HG03066 (cell line): ENCODE data around the gene TEKT5.

Experiments used
- ATAC-seq: cut with Tn5 transposase; IDR thresholded peaks from one replicate; pipeline ENCODE4 v1.9.1; 2021; ENCODE audit warnings: low read depth; ENCODE audit not compliant: unreplicated experiment

Gene TEKT5

GRCh38 chr16:10613785-10614485 is 80.8 kb downstream of the TEKT5 start:
- ATAC-seq: no peak

DNA sequence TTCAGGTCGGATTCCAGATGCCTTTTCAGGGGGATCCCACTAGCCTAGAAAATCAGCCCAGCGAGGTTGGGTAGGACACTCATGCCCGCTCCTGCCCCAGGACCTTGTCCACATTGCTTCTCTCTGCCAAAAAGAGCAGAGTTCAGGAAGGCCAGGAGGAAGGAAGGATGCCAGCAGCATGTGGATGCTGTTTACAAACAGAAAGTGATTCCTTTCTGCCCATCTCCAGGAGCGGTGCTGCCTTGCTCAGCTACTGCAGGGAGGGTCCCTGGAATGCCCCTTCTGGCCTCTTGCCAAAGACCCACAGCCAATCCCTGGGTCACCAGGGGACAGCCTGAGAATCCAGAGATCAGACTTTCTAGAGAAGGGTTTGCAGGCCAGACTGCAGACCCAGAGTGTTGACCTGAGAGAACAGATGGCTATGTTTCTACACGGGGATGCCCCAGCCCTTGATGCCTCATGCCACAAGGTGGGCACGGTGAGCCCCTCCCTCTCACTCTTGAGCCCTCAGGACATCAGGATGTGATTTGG is 82.0 kb downstream of the TEKT5 start:
- no peak for ATAC-seq

- ATAC-seq: no peak
Measured at GRCh38 chr16:10611825-10612342, 82.8 kb downstream of the TEKT5 start.

DNA sequence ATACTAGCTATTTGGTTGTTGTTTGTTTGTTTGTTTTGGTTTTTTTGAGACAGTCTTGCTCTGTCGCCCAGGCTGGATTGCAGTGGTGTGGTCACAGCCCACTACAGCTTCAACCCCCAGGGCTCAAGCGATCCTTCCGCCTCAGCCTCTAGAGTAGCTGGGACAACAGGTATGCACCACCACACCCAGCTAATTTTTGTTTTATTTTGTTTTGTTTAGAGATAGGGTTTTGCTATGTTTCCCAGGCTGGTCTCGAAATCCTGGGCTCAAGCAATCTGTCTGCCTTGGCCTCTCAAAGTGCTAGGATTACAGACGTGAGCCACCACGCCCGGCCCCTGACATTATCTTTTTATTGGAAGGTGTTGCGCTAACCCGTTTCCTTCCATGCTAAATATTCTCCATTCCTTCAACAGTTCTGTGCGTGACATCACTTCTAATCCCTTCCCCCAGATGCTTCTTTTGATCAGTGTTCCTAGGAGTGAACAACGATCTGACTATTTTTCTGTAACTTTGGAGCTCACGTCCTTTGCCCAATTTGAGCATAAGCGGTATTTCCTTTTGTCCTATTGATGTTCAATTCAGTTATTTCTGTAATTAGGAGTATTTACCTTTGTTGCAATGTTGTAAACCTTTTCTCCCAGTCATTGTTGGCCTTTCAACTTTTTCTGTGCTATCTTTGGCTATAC is 84.1 kb downstream of the TEKT5 start:
- no peak for ATAC-seq

DNA sequence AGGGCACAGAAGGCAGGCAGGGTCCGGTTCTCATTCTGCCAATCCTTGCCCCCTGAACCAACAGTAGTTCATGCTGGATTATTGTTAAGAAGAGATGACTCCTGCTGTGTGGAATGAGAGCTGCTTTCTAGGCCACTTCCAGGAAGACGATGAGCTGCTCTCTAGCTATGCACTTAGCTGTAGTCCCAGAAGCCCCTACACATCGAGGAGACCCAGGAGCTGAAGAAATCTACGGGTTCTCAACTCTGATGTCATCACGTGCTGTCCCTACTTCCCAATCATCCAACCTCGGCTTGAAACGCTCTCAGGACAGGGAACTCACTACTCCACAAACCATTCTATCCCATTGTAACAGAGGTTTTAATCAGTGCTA is 85.3 kb downstream of the TEKT5 start:
- no peak for ATAC-seq

DNA sequence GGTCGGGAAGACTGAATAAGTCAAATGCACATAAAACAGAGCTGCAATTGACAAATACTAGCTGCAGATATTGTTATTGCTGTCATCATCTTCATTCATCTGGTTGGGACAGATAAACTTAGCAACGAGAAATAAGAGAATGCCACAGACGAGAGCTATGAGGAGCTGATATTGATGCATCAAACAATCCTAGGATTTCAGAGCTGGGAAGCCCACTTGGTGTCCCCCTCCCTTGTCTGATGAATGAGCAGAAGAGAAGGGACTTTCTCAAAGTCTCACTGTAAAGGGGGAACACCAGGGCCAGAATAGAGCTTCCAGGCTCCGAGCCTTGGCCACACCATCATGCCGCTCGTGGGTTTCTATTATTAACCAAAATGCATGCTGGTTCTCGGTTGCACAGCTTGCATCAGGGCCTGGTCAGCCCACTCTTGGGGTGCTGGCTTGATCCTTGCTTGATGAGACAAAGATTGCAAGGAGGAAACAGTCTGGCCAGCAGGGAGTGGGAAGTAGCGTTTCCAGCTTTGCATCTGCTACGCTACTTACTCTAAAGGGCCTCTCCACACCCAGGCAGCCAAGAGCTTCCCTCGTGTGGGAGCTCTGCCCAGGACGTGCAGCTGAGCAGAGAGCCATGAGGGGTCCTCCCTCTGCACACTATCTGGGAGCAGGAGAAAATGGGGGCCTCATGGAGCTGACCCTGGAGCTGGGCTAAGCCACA is 85.9 kb downstream of the TEKT5 start:
- no peak for ATAC-seq

DNA sequence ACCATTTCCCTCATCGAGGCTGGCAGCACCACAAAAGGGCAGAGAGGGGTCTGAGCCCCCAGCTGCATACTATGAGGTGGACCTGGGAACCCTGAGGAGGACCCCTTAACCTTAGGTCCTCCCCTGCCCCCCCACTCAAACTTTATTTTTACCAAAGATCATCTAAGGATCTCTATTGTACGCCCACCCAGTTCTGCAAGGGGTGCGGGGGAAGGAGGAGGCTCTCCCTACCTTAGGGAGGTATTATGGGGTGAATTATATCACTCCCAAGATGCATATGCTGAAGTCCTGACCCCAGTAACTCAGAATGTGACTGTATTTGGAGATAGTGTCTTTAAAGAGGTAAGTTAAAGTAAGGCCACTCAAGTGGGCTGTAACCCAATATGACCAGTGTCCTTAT is 87.6 kb downstream of the TEKT5 start:
- ATAC-seq: no peak

DNA sequence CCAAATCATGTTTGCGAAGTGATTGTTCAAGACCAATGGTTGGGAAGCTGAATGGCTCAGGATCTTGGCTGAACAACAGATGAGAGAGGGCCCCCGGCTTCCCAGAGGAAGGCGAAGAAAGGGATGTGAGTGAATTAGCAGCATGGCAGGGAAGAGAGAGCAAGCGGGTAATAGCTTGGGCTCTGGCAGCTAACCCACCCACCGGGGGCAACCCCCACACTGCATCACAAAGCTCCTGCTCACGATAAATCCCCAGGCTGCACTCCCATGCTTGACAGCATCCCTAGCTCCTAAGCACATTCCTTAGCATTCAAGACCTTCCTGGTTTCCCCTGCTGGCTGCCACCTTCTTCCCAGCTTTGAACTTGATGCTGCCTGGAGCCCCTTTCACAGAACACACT is 88.1 kb downstream of the TEKT5 start:
- ATAC-seq: no peak

DNA sequence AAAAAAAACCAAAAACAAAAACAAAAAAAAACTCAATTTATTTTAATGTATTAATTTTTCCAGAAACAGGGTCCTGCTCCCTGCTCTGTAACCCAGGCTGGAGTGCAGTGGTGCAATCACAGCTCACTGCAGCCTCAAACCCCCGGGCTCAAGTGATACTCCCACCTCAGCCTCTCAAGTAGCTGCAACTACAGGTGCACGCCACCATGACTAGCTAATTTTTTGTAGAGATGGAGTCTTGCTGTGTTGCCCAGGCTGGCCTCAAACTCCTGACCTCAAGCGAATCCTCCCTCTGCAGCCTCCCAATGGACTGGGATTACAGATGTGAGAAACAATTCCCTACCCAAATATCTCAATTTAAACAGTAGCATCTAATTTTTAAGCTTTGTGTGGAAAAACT is 89.1 kb downstream of the TEKT5 start:
- no peak for ATAC-seq

- ATAC-seq: no peak
Measured at GRCh38 chr16:10601444-10602408, 93.0 kb downstream of the TEKT5 start.

- no peak for ATAC-seq
Measured at GRCh38 chr16:10600782-10601443, 93.8 kb downstream of the TEKT5 start.

- ATAC-seq: no peak
Measured at GRCh38 chr16:10599626-10600025, 95.1 kb downstream of the TEKT5 start.

- no peak for ATAC-seq
Measured at GRCh38 chr16:10598157-10598556, 96.6 kb downstream of the TEKT5 start.

DNA sequence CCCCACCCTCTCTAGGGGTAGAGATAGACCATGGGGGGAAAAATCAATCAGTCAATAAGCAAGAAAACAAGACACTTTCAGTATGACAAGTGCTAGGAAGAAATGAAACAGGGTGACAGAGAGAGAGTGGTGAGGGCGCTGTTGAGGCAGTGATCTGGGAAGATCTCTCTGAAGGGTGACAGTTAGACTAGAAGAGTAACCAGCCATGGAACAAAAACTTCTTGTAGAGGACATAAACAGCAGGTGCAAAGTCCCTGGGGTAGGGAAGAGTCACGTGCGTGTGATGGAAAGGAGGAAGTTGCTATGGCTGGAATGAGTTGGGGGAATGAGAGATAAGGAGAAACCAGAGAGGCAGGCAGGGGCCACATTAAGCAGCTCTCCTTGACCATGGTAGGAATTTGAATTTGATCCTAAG is 97.5 kb downstream of the TEKT5 start:
- ATAC-seq: no peak

GRCh38 chr16:10594312-10594950 is 100.3 kb downstream of the TEKT5 start:
- no peak for ATAC-seq

DNA sequence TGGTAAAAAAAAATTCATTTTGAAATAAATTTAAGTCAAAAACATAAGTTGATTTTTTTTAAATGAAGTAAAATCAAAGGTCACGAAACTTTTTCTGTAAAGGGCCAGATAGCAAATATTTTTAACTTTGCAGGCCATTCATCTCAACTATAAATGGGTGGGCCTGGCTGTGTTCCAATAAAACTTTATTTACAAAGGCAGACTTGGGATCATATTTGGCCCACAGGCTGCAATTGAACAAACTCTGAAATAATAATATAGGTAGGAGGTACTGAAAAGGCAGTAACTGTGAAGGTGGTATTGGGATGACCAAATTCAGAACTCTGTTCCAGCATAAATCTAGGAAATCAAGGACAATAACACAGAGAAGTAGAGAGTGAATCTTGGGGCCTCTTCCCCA is 102.1 kb downstream of the TEKT5 start:
- ATAC-seq: no peak

DNA sequence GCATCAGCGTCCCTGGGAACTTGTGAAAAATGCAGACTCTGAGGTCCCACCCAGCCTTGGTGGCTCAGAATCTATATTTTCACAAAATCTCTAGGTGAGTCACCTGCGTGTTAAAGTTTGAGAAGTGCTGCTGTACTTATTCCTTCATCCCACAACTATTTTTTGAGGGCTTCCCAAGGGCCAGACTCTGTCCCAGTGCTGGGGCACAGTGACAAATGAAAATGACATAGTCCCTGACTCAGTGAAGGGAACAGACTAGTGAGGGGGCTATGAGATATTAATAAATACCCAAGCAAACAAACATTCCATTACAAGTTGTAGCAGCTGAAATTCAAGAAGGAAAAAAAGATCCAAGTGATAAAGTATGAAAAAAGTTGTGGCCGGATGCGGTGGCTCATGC is 104.4 kb downstream of the TEKT5 start:
- no peak for ATAC-seq

DNA sequence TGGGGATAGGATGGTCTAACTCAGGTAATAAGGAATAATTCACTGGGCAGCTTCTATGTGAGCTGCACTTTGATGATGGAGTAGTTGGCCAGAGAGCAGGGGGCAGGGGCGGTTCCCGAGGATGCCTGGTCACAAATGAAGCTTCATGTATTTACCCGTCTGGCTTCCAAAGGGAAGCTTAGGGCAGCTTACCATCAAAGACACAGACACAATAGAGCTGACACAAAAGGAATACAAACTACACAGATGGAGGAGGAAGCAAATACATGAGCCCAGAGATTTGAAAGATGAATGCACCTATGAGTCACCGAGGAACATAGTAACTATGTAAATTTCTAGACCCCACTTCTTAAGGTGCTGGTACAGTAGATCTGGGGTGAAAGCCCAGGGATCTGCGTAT is 105.6 kb downstream of the TEKT5 start:
- no peak for ATAC-seq

DNA sequence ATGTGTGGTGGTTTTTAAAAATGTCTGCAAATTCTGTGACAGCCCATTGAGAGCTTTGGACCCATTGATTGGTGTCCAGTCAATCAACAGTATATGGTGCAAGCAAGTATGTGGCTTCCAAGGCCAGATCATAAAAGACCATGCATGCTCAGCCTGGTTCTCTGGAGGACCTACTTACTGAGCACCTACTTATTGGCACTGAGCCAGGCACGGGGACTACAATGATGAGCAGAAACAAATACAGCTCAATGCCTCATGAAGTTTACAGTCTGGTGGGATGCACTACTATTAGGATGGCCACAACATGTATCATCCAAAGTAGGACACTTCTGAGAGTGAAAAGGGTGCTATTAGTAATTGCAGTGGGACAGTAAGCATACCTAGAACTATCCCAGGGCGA is 107.1 kb downstream of the TEKT5 start:
- no peak for ATAC-seq
